DND-41 (cell line): ENCODE data around the gene FAM50A.

ENCODE experiments used
- ATAC-seq: fragments of 200-7000 bp; cut with Tn5 transposase; 3 replicates; pipeline ENCODE4 v1.9.1; 2021; ENCODE audit warnings: low read depth; ENCODE audit not compliant: insufficient read depth
- DNase-seq: peaks from one replicate; pipeline ENCODE4 v3.0.0-alpha.2; 2020
- H2AFZ ChIP-seq: 2 replicates; pipeline ENCODE4 v1.6.0; 2012; ENCODE audit warnings: low read depth, low read length
- H3K27ac ChIP-seq: 2 replicates; pipeline ENCODE4 v1.5.1; 2012; ENCODE audit warnings: low read length, inconsistent platforms
- H3K27me3 ChIP-seq: fragments of 200-600 bp; sonication (generic); 2 replicates; pipeline ENCODE4 v1.6.0; 2012; ENCODE audit warnings: low read length, mild to moderate bottlenecking, inconsistent platforms; ENCODE audit not compliant: insufficient read depth, poor library complexity
- H3K36me3 ChIP-seq: 2 replicates; pipeline ENCODE4 v1.5.1; 2012; ENCODE audit warnings: low read length, inconsistent platforms; ENCODE audit not compliant: insufficient read depth
- H3K4me1 ChIP-seq: 2 replicates; pipeline ENCODE4 v1.5.1; 2012; ENCODE audit warnings: mild to moderate bottlenecking, low read length; ENCODE audit not compliant: insufficient read depth
- H3K4me2 ChIP-seq: 2 replicates; pipeline ENCODE4 v1.6.0; 2012; ENCODE audit warnings: mild to moderate bottlenecking, moderate library complexity, low read length, inconsistent platforms; ENCODE audit not compliant: insufficient read depth
- H3K4me3 ChIP-seq, 2 experiments: fragments of 200-600 bp in 1 of 2; shearing (Covaris generic) in 1 of 2; 2 replicates each; pipeline ENCODE4 v1.5.1; 2012 to 2016; ENCODE audit warnings: inconsistent platforms in 2 of 2, low read length in 2 of 2, mild to moderate bottlenecking in 2 of 2, low read depth in 1 of 2, moderate library complexity in 1 of 2
- H3K79me2 ChIP-seq: 2 replicates; pipeline ENCODE4 v1.6.0; 2012; ENCODE audit warnings: low read length, inconsistent platforms; ENCODE audit not compliant: insufficient read depth
- H3K9ac ChIP-seq: 2 replicates; pipeline ENCODE4 v1.6.0; 2012; ENCODE audit warnings: low read depth, mild to moderate bottlenecking, inconsistent platforms, low read length, moderate library complexity
- H3K9me3 ChIP-seq: 2 replicates; pipeline ENCODE4 v1.5.1; 2012; ENCODE audit warnings: low read length, moderate library complexity, mild to moderate bottlenecking, inconsistent platforms; ENCODE audit not compliant: insufficient read depth, severe bottlenecking
- H4K20me1 ChIP-seq: 2 replicates; pipeline ENCODE4 v1.6.0; 2012; ENCODE audit warnings: low read length; ENCODE audit not compliant: insufficient read depth
- EZH2 ChIP-seq: IDR thresholded peaks from 3 replicates; pipeline ENCODE4 v1.6.1; 2012; ENCODE audit warnings: borderline replicate concordance, low read depth, mild to moderate bottlenecking, moderate library complexity, low read length, inconsistent platforms; ENCODE audit not compliant: severe bottlenecking
- TF ChIP-seq, protein P1 (sequence below): IDR thresholded peaks from 2 replicates; pipeline ENCODE4 v1.5.1; 2012; ENCODE audit warnings: borderline replicate concordance, low read length, moderate library complexity, mild to moderate bottlenecking; ENCODE audit not compliant: poor library complexity, severe bottlenecking; ENCODE audit errors: extremely low read depth

FAM50A gene

DNA sequence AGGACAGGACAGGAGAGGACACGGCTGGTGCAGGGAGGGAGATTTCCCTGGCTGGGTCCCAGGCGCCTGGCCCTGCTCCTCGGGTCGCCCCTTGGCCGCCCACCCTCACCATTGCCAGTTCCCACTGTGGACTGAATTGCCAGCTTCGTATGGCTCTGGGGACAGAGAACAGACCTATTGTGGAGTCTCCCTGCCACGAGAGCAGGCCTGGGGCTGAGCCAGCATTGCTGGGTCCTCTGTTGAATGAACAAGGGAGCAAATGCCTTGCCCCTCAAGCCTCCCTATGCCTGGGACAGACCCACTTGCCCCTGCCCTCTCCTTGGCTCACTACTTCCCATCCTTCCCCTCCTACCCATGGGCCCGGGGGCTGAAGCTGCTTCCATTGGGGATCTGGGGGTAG, 18.5 kb downstream of the FAM50A start:
- peaks cover 10% of the 10 kb centered on the region; the same call in 1 of the 2 replicates for H4K20me1 ChIP-seq
- H3K36me3 ChIP-seq = peaks cover 48% of the 10 kb centered on the region

DNA sequence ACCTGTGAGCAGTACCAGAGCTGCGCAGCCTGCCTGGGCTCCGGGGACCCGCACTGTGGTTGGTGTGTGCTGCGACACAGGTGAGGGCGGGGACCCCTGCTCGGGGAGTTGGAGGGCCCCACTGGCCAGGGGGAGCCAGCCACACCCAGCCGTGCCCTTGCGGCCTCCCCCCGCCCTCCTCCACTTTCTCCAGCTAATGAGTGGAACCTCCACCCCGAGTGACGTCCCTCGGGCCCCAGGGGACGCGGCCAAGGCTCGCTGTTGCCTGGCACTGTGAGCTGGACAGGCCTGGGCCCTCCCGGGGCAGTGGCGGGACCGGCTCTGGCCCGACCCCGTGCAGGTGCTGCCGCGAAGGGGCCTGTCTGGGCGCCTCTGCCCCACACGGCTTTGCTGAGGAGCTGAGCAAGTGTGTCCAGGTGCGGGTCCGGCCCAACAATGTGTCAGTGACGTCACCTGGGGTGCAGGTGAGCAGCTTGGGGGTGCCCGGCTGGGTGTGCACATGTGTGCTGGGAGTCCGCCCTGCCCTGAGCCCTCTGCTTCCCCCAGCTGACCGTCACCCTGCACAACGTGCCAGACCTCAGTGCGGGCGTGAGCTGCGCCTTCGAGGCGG, 19.8 kb downstream of the FAM50A start:
- H3K36me3 ChIP-seq = peaks cover 57% of the 10 kb centered on the region
- no peak for ATAC-seq

More for the DNA sequence above, 18.5 kb downstream of the FAM50A start:
- Histone ChIP-seq H3K9me3 (no peaks in the 10 kb centered on the region), H3K9ac (no peak overlapping the region), H3K27ac (no peak overlapping the region), H3K4me3 (no peak overlapping the region), H3K4me1 (peaks cover 21% of the 10 kb centered on the region), H3K79me2 (peaks cover 14% of the 10 kb centered on the region), H2AFZ (no peak overlapping the region), H3K27me3 (no peaks in the 10 kb centered on the region), H3K4me2 (no peak overlapping the region)
- DNase-seq (no peak), ATAC-seq (no peak)
- no peak for TF ChIP-seq EZH2
- TF ChIP-seq, protein P1, sequence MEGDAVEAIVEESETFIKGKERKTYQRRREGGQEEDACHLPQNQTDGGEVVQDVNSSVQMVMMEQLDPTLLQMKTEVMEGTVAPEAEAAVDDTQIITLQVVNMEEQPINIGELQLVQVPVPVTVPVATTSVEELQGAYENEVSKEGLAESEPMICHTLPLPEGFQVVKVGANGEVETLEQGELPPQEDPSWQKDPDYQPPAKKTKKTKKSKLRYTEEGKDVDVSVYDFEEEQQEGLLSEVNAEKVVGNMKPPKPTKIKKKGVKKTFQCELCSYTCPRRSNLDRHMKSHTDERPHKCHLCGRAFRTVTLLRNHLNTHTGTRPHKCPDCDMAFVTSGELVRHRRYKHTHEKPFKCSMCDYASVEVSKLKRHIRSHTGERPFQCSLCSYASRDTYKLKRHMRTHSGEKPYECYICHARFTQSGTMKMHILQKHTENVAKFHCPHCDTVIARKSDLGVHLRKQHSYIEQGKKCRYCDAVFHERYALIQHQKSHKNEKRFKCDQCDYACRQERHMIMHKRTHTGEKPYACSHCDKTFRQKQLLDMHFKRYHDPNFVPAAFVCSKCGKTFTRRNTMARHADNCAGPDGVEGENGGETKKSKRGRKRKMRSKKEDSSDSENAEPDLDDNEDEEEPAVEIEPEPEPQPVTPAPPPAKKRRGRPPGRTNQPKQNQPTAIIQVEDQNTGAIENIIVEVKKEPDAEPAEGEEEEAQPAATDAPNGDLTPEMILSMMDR = no peak

DNA sequence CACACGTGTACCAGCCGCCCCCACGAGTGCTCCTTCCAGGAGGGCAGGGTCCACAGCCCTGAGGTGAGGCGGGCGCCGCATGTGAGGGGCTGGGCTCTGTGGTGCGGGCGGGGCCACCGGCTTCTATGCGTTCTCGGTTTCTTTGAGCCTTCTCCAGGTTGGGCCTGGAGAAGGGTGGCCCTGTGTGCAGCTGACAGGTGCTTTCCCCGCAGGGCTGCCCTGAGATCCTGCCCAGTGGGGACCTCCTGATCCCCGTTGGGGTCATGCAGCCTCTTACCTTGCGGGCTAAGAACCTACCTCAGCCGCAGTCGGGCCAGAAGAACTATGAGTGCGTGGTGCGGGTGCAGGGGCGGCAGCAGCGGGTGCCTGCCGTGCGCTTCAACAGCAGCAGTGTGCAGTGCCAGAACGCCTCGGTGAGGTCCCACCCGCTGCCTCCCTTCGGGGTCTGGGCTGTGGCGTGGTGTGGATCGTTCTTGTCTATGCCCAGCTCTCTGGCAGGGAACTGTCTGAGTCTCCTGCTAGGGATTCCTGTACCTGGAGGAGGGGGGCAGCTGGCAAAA, 20.9 kb downstream of the FAM50A start:
- no peak for ATAC-seq
- Histone ChIP-seq H3K4me3 (no peak overlapping the region), H3K27ac (no peak overlapping the region), H3K4me2 (no peak overlapping the region), H4K20me1 (0 out of 2 replicates have a peak, but pooled peaks cover 5% of the 10 kb centered on the region), H3K36me3 (peaks cover 68% of the 10 kb centered on the region), H3K9ac (no peak overlapping the region), H3K9me3 (no peaks in the 10 kb centered on the region), H2AFZ (no peak overlapping the region), H3K27me3 (no peaks in the 10 kb centered on the region), H3K79me2 (peaks cover under 1% of the 10 kb centered on the region; the same call in 1 of the 2 replicates), H3K4me1 (peaks cover 5% of the 10 kb centered on the region)
- no peak for DNase-seq
- TF ChIP-seq, protein P1 = no peak
- TF ChIP-seq EZH2 = no peak

More for the DNA sequence above, 19.8 kb downstream of the FAM50A start:
- peaks cover 9% of the 10 kb centered on the region for H3K79me2 ChIP-seq
- TF ChIP-seq, protein P1 = no peak
- TF ChIP-seq EZH2 = no peak
- DNase-seq = no peak
- H3K27me3 ChIP-seq = no peaks in the 10 kb centered on the region
- H3K9ac ChIP-seq = no peak overlapping the region
- H3K4me1 ChIP-seq = peaks cover 16% of the 10 kb centered on the region
- H3K4me2 ChIP-seq = no peak overlapping the region
- H3K27ac ChIP-seq = no peak overlapping the region
- no peaks in the 10 kb centered on the region for H3K9me3 ChIP-seq
- no peak overlapping the region for H2AFZ ChIP-seq
- H3K4me3 ChIP-seq = no peak overlapping the region
- peaks cover 10% of the 10 kb centered on the region; the same call in 1 of the 2 replicates for H4K20me1 ChIP-seq
